Activated effector memory CD4-positive, alpha-beta T cell treated with Interleukin-2 at 50 U/mL for 16 hours (primary cell): ENCODE measurements around the gene SERPINB6.
A peak's percentile ranks its signal among the peaks of the same experiment; 100 is the strongest.
"Not testable (repeated sequence)": the region's sequence is repeated elsewhere in the genome, so short reads cannot be mapped to it uniquely, and the experiment has no call there.

ENCODE experiments used
- DNase-seq: peaks from one replicate; pipeline ENCODE4 v3.0.0-alpha.2; 2020

The SERPINB6 gene

GRCh38 chr6:2976060-2976459 is 4.7 kb upstream of the SERPINB6 start:
- no peak for DNase-seq

- no peak for DNase-seq
Observed at GRCh38 chr6:2973676-2974075, 2.3 kb upstream of the SERPINB6 start.

GRCh38 chr6:2973180-2973579 is 1.8 kb upstream of the SERPINB6 start:
- DNase-seq = not testable (repeated sequence)

- DNase-seq = not testable (repeated sequence)
Observed at GRCh38 chr6:2972685-2973084, 1.3 kb upstream of the SERPINB6 start.

GRCh38 chr6:2972219-2972487 is 786 bp upstream of the SERPINB6 start:
- DNase-seq = not testable (repeated sequence)

- DNase-seq = peak; percentile 19
Observed at GRCh38 chr6:2970753-2971419, 481 bp downstream of the SERPINB6 start.

- DNase-seq = no peak
Observed at GRCh38 chr6:2970034-2970685, 1.2 kb downstream of the SERPINB6 start.

GRCh38 chr6:2969549-2969948 is 1.8 kb downstream of the SERPINB6 start:
- DNase-seq = no peak

- no peak for DNase-seq
Observed at GRCh38 chr6:2968600-2969135, 2.7 kb downstream of the SERPINB6 start.

GRCh38 chr6:2967936-2968335 is 3.4 kb downstream of the SERPINB6 start:
- no peak for DNase-seq

- DNase-seq = no peak
Observed at GRCh38 chr6:2966347-2966746, 5.0 kb downstream of the SERPINB6 start.

GRCh38 chr6:2964793-2965505 is 6.4 kb downstream of the SERPINB6 start:
- DNase-seq = no peak

GRCh38 chr6:2963756-2964155 is 7.6 kb downstream of the SERPINB6 start:
- no peak for DNase-seq

GRCh38 chr6:2962636-2963035 is 8.7 kb downstream of the SERPINB6 start:
- DNase-seq = no peak

GRCh38 chr6:2962004-2962403 is 9.4 kb downstream of the SERPINB6 start:
- no peak for DNase-seq

- DNase-seq = no peak
Observed at GRCh38 chr6:2961506-2961905, 9.9 kb downstream of the SERPINB6 start.

GRCh38 chr6:2960935-2961334 is 10.4 kb downstream of the SERPINB6 start:
- no peak for DNase-seq

- no peak for DNase-seq
Observed at GRCh38 chr6:2959909-2960719, 11.3 kb downstream of the SERPINB6 start.

GRCh38 chr6:2958776-2959175 is 12.6 kb downstream of the SERPINB6 start:
- no peak for DNase-seq

- DNase-seq = no peak
Observed at GRCh38 chr6:2958331-2958711, 13.0 kb downstream of the SERPINB6 start.

- DNase-seq = no peak
Observed at GRCh38 chr6:2957696-2958330, 13.6 kb downstream of the SERPINB6 start.

- no peak for DNase-seq
Observed at GRCh38 chr6:2956930-2957685, 14.3 kb downstream of the SERPINB6 start.
